CD4-positive, alpha-beta T cell treated with Interleukin-10 for 1 hour (primary cell): ENCODE measurements around the gene HSDL1.

Source experiments
- DNase-seq: peaks from one replicate; pipeline ENCODE4 v3.0.0-alpha.2; 2020

HSDL1 gene

DNA sequence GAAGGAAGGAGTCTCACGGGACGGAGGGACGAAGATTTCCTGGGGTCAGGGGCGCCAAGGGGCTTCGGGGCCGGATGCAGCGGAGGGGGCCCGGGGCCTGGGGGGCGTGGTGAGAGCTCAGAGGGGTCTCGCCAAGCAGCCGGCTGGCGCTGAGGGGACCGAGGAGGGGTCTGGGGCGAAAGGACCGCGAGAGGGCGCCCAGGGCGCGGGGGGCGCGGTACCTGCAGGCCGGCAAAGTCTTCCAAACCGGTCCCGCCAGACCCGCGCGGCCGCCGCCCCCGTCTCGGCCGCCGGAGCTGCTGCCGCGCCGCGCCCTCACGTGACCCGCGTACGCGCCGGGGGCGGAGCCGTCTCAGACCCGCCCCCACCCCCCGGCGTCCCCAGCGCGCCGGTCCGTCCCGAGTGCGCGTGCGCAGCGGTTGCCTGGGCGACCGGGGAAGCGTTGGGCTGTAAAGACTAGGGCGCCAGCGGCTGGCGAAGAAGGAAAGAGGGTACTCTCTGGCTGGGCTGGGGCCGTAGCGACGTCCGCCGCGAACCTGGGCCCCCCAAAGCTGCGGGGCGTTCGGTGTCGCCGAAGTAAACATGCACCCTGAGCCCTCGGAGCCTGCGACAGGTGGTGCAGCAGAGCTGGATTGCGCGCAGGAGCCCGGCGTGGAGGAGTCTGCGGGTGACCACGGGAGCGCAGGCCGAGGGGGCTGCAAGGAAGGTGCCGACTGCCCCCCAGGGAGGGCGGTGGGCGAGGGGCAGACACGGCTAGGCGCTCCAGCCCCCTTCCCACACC is at the start of gene HSDL1, which contains the start of gene DNAAF1:
TSS of gene HSDL1 (minus strand) at position 319 of the 781 bp plus-strand sequence. CDS start 13,856 bp downstream, outside the sequence.
TSS of gene DNAAF1 (plus strand) at position 450 of the 781 bp plus-strand sequence. CDS start at position 583, 133 bp downstream.
- peak; percentile 94 for DNase-seq

DNA sequence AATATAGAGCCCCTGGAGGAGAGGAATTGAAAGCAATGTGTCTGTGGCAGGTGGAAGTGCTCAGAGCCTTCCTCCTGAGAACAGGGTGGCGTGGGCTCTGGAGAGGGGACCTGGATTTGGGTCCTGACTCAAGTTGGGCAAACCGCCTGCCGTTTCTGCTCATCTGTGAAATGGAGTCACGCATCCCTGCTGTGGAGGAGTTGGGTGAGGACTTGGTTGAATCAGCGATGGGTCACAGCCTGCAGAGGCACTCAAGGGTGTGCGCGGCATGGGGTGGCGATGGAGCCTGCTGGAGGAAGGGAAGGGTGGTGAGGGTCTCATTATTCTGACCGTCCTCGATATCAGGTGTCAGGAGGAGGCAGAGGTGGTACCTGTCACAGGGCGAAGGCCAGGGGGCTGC is 49.0 kb upstream of the HSDL1 start:
- DNase-seq: no peak

GRCh38 chr16:84193480-84193879 is 48.5 kb upstream of the HSDL1 start:
- DNase-seq: no peak

- DNase-seq: no peak
These were observed 46.5 kb upstream of the HSDL1 start for GRCh38 chr16:84191466-84191865.

DNA sequence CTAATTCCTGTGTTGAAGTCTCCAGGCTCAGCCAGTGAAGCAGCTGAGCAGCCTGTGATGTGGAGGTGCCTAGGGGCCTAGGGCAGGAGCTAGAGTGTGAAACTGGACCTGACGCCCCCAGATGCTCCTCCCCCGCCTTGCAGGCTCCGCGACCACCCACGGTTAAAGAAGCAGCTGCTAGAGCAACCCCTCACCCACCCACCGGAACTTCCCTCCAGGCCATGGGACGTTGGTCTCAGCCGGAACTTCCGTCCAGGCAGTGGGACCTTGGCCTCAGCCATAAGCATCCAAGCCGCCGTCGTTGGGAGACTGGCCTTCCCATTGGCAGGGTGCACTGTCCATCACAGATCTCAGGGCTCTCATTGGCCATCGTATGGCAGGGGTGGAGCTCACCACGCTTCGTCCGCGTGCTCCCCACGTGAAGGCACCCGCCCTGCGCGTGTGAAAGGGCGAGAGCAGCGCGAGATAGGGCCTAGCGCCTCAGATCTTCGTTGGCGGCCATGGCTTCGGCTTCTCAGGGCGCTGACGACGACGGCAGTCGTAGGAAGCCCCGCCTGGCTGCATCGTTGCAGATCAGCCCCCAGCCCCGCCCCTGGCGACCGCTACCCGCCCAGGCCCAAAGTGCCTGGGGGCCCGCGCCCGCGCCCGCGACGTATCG is 45.9 kb upstream of the HSDL1 start, which contains the start of gene ADAD2:
TSS of gene ADAD2 (plus strand) at position 427 of the 658 bp plus-strand sequence. CDS start at position 501, 74 bp downstream.
- DNase-seq: no peak

DNA sequence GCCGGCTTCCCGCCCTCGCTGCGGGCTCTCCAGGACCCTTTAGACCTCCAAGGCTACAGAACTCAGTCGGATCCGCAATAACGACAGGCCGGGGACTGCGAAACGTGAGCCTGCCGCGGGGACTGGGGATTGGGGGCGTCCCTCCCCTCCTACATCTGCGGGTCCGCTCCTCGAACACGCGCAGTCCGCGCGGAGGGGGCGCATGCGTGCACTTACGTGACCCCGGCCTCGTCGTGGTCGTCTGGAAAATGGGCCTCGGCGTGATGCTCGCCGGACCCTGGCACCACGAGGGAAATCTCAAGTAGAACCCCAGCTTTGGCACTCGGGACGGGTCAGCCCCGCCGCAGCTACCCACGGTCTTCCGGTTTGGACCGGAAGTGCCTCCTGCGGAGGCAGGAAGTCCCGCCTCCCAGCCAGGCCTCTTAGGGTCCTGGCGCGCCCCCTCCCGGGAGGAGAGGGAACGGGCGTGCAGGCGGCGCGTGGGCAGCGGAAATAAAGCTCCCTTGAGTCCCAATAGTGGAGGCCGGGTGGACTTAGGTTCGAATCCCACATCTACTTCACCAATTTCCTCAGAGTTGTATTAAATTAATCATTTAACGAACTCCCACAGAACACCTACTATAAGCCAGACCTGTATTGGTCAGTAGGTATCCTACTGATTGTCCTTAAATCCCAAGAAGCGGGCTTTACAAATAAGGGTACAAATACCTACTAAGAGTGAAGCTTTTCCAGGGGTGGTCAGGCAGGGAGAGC is 41.9 kb upstream of the HSDL1 start, which contains the start of gene TAF1C:
TSS of gene TAF1C (minus strand) at position 373 of the 753 bp plus-strand sequence. CDS start 2,069 bp downstream, outside the sequence.
- DNase-seq: peak; percentile 92

- DNase-seq: no peak
These were observed 39.8 kb upstream of the HSDL1 start for GRCh38 chr16:84184775-84185174.

GRCh38 chr16:84183911-84184591 is 39.1 kb upstream of the HSDL1 start:
- DNase-seq: no peak

DNA sequence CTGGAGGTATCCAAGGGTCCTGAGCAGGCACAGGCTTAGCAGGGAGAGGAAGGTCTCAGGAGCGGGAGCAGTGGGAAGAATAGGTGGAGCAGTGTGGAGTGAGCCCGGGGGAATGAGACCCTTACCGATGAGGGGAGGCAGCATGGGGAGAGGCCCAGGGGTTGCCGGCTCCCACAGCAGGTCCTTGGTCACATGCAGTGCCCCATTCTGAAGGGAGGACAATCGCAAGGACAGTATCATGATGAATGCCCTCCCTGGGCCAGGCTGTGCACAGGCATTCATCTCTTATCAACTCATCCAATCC is 38.5 kb upstream of the HSDL1 start:
- DNase-seq: no peak

DNA sequence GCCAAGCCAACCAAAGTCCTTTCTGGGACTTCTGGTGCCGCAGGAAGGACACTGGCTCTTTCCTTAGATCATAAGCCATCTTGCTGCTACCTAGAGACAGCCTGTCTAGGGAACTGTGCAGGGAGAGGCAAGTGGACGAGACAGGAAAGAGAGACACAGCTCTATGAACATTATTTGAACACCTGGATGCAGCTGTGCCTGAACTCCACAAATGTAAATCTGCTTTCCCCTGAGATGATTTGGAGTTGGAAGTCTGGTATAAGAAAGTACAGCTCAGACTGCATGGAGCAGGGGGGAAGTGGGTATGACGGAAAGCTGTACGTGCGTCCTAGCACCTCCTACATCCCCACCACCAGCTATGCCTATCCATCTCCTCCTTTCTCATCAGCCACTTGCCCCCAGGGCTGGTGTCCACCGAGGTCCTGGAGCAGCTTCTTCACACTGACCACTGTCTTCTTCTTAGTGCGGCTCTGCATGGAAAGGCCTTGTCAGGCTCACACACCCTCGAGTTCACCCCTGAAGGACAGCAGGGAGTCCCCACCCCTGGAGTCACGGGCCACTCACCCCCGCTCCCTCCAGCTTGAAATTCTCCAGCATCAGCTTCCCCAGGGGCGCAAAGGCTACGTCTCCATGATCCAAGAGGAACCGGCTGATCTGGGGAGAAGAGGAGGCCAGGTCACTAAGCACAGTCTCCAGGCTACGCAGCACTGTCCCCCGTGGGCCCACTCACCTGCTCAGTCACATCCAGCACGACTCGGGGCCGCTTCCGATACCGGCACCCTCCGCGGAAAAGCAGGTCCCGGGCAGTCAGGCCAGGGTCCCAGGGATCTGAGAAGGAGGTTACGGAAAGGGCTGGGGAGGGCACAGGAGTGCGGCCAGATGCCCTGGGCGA is 37.9 kb upstream of the HSDL1 start:
- DNase-seq: no peak

DNA sequence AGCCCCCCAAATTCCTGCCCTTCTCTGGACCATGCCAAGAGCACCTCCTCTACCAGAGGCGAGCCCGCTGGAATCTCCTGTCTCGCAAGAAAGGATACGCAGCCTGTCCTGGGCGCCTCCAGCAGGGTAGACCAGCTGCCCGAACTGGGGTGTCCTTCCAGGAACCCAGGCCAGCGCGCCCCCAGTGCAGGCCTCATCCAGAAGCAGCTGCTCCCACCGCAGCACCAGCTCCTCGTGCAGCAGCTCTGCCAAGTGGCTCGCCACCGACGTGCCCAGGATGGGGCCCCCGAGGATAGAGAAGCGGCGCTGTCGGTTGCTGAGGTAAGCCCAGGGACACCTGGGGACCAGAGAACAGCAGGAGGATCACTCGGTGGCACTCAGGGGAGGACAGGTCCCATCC is 37.1 kb upstream of the HSDL1 start:
- no peak for DNase-seq

GRCh38 chr16:84181144-84181915 is 36.4 kb upstream of the HSDL1 start:
- no peak for DNase-seq

GRCh38 chr16:84180519-84181140 is 35.7 kb upstream of the HSDL1 start:
- DNase-seq: no peak

DNA sequence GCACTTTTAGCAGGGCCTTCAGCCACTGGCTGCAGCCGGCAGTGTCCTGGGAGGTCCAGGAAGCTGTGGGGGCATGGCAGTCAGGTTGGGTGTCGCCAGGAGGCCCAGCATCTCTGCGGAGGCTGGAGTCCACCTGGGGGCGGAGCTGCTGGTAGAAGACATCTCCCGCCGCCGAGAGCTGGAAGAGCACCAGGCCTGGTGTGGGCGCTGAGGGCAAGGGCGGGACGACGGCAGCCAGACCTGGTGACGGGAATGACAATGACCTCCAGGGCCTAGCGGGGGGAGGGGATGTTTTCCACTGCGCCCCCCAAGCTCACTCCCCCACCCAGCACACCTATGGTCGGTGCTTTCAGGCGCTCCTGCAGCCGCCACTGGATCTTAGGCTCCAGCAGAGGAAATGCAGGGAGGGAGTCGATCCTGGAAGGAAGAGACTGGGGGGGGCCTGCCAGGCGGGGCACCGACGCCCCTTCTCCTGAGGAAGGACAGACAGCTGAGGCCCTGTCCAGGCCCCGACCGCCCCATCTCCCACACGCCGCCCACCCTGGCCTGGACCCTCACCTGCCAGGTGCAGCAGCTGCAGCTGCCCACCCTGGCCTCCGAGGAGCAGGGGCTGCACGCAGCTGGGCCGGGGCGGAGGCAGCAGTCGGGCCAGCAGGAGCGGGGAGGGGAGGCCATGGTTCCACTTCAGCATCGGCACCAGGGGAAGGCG is 34.8 kb upstream of the HSDL1 start:
- no peak for DNase-seq

DNA sequence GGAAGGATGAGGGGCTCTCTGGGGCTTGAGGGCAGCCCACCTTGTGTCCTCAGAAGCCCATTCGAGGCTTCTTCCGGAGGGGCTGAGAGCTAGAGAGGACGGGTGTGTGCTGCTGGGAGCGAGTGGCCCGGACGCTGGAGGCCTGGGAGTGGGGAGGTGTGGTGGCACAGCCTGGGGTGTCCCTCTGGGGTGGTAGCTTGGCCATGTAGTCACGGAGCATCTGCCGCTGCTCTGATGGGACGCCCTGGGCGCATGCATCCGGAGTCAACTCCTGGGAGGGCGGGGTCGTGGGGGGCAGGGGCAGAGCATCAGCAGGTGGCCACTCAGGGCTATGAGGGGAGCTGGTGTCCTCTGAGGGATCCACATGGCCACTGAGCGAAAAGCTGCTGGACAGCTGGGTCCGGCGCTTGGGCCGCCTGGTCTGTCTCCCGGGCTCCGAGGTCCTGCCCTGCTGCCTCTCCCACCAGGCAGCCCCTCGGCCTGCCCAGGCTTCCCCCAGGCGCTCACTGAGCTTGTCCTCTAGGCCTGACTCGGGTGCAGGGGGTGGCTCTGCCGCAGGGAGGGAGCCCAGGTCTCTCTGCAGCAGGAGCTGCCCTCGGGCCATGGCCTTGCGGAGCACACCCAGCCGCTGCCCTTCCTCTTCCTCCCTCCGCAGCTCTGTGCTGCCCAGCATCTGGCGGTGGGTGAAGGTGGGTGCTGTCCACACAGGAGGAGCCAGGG is 34.1 kb upstream of the HSDL1 start:
- DNase-seq: no peak

DNA sequence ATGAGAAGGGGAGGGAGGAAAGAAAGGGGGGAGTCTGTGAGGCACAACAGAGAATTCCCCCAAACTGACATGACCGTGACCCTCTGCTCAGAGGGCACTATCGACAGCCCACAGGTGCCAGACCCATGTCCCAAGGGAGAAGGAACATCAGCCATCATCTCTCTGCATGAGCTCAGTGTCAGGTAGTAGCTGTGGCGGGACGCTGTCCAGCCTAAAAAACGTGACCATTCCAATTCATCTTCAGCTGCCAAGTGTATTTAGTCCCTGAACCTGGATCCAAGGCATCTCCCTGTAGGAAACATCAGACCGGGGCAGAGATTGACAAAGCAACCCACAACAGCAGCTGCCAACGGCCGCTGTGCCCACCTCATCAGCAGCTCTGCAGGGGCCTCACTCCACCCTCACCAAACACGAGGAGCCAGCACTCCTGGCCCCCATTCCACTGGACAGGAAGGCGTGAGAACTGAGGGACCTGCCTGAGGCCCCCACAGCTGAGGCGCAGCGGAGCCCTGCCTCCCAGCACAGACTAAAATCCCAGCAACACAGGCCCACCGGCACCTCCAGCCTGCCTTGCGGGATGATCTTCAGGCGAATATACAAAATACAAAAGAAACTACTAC is 33.3 kb upstream of the HSDL1 start:
- no peak for DNase-seq

DNA sequence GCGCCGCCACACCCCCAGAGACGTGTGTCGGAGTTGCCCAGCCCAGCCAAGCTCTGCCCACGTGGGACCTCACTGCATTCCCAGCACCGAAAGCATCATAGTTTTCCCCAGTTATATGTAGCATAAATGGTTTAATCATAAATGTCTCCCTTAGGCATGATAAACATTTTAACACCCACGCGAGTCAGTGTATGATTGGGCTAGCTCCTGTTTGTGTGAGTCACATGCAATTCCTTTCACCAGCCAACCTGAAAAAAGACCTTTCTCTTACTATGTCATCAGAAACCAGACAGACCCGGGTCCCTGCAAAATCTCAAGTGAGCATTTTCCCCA is 32.7 kb upstream of the HSDL1 start:
- no peak for DNase-seq

- no peak for DNase-seq
These were observed 31.4 kb upstream of the HSDL1 start for GRCh38 chr16:84176192-84177053.
